ENCODE measurements around the gene SRD5A3. TPM values are rescaled to one million over a fixed set of nuclear protein-coding genes. Genes with fewer than 3 reads are reported as not detected.

Gene SRD5A3
- total RNA-seq, 1 experiment from 2014 or later = 39.6 TPM

DNA sequence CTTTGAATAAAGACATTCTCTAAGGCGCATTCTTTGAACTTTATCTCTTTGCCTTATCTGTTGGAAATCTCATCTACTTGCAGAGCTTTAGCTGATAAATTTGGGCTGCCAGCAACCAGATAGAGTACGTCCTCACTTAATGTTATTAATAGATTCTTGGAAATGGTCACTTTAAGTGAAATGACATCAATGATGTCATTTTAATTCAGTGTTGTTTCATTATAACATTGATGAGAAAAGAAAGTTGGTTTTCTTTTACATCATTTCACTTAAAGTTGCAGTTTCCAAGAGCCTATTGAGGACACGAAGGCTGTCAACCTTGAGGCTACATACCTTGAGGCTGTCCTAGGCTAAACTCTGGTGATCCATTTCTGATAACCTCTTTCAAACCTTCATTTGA is 59.0 kb downstream of the SRD5A3 start:
- no TSS peak for BruUV-seq (replicated peaks)
- TF ChIP-seq, protein P1, sequence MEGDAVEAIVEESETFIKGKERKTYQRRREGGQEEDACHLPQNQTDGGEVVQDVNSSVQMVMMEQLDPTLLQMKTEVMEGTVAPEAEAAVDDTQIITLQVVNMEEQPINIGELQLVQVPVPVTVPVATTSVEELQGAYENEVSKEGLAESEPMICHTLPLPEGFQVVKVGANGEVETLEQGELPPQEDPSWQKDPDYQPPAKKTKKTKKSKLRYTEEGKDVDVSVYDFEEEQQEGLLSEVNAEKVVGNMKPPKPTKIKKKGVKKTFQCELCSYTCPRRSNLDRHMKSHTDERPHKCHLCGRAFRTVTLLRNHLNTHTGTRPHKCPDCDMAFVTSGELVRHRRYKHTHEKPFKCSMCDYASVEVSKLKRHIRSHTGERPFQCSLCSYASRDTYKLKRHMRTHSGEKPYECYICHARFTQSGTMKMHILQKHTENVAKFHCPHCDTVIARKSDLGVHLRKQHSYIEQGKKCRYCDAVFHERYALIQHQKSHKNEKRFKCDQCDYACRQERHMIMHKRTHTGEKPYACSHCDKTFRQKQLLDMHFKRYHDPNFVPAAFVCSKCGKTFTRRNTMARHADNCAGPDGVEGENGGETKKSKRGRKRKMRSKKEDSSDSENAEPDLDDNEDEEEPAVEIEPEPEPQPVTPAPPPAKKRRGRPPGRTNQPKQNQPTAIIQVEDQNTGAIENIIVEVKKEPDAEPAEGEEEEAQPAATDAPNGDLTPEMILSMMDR (IDR thresholded peaks at IDR 0.05; ENCODE audit: unreplicated experiment) = no peak
- CTCF ChIA-PET = no interaction called here
- DNase-seq = no peak
- intact Hi-C loops (cut with micrococcal nuclease; ENCODE audit: unreplicated experiment) = no loop called here
- no peaks in the 10 kb centered on the region for H3K27me3 Mint-ChIP-seq (ENCODE audit: unreplicated experiment)
- H3K27ac Mint-ChIP-seq (ENCODE audit: unreplicated experiment) = no peak overlapping the region
- H3K4me1 Mint-ChIP-seq (ENCODE audit: low read depth, unreplicated experiment) = peaks cover 22% of the 10 kb centered on the region
- H3K9me3 Mint-ChIP-seq (ENCODE audit: low read depth, unreplicated experiment) = no peaks in the 10 kb centered on the region
- no peak overlapping the region for H3K4me3 Mint-ChIP-seq (ENCODE audit: low read depth, unreplicated experiment)
- H3K36me3 Mint-ChIP-seq (ENCODE audit: insufficient read depth, unreplicated experiment) = peaks cover 38% of the 10 kb centered on the region

DNA sequence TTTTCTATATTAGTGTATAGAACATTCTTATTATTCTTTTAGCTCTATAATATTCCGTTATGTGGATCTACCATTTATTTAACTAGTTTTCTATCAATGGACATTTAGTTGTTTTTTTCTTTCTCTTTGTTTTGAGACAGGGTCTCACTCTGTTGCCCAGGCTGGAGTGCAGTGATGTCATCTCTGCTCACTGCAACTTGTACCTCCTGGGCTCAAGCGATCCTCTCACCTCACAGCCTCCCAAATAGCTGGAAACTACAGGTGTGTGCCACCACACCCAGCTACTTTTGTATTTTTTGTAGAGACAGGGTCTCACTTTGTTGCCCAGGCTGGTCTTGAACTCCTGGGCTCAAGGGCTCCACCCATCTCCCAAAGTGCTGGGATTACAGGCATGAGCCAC is 60.5 kb downstream of the SRD5A3 start:
- no peaks in the 10 kb centered on the region for H3K9me3 Mint-ChIP-seq (ENCODE audit: low read depth, unreplicated experiment)
- BruUV-seq (replicated peaks) = no TSS peak
- peaks cover 25% of the 10 kb centered on the region for H3K36me3 Mint-ChIP-seq (ENCODE audit: insufficient read depth, unreplicated experiment)
- CTCF ChIA-PET = no interaction called here
- no peak for DNase-seq
- TF ChIP-seq, protein P1 (IDR thresholded peaks at IDR 0.05; ENCODE audit: unreplicated experiment) = no peak
- H3K4me3 Mint-ChIP-seq (ENCODE audit: low read depth, unreplicated experiment) = no peak overlapping the region
- H3K27me3 Mint-ChIP-seq (ENCODE audit: unreplicated experiment) = no peaks in the 10 kb centered on the region
- peaks cover 25% of the 10 kb centered on the region for H3K4me1 Mint-ChIP-seq (ENCODE audit: low read depth, unreplicated experiment)
- intact Hi-C loops (cut with micrococcal nuclease; ENCODE audit: unreplicated experiment) = no loop called here
- no peak overlapping the region for H3K27ac Mint-ChIP-seq (ENCODE audit: unreplicated experiment)

GRCh38 chr4:55407119-55407518 is 61.1 kb downstream of the SRD5A3 start:
- H3K36me3 Mint-ChIP-seq (ENCODE audit: insufficient read depth, unreplicated experiment) = peaks cover 25% of the 10 kb centered on the region
- no peak for DNase-seq
- no TSS peak for BruUV-seq (replicated peaks)
- H3K27ac Mint-ChIP-seq (ENCODE audit: unreplicated experiment) = no peak overlapping the region
- H3K9me3 Mint-ChIP-seq (ENCODE audit: low read depth, unreplicated experiment) = no peaks in the 10 kb centered on the region
- H3K27me3 Mint-ChIP-seq (ENCODE audit: unreplicated experiment) = no peaks in the 10 kb centered on the region
- TF ChIP-seq, protein P1 (IDR thresholded peaks at IDR 0.05; ENCODE audit: unreplicated experiment) = no peak
- intact Hi-C loops (cut with micrococcal nuclease; ENCODE audit: unreplicated experiment) = no loop called here
- no peak overlapping the region for H3K4me3 Mint-ChIP-seq (ENCODE audit: low read depth, unreplicated experiment)
- H3K4me1 Mint-ChIP-seq (ENCODE audit: low read depth, unreplicated experiment) = peaks cover 25% of the 10 kb centered on the region
- CTCF ChIA-PET = no interaction called here

DNA sequence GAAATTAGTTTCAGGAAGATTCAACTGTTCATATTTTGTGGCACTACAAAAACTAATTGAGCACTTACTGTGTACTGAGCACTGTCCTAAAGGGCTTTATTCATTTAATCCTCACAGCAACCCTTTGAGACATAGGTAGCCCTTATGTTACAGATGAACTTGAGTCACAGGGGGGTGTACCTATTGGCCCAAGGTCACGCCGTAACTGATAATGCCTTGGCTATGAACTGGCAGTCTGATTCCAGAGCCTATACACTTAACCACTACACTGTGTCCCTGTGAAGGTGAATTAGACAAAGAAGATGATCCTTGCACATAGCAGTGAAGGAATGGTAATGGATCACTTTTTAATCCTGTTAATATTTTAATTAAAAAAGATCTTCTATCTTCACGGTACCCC is 61.7 kb downstream of the SRD5A3 start:
- no peaks in the 10 kb centered on the region for H3K27me3 Mint-ChIP-seq (ENCODE audit: unreplicated experiment)
- peaks cover 25% of the 10 kb centered on the region for H3K4me1 Mint-ChIP-seq (ENCODE audit: low read depth, unreplicated experiment)
- H3K36me3 Mint-ChIP-seq (ENCODE audit: insufficient read depth, unreplicated experiment) = peaks cover 25% of the 10 kb centered on the region
- CTCF ChIA-PET = no interaction called here
- H3K9me3 Mint-ChIP-seq (ENCODE audit: low read depth, unreplicated experiment) = no peaks in the 10 kb centered on the region
- intact Hi-C loops (cut with micrococcal nuclease; ENCODE audit: unreplicated experiment) = no loop called here
- no TSS peak for BruUV-seq (replicated peaks)
- no peak overlapping the region for H3K4me3 Mint-ChIP-seq (ENCODE audit: low read depth, unreplicated experiment)
- TF ChIP-seq, protein P1 (IDR thresholded peaks at IDR 0.05; ENCODE audit: unreplicated experiment) = no peak
- no peak for DNase-seq
- no peak overlapping the region for H3K27ac Mint-ChIP-seq (ENCODE audit: unreplicated experiment)

All from Calu3 (cell line).